Thyroid gland (tissue), 4 donors: Measurements from ENCODE around the gene PKP3. TPM values are rescaled to one million over a fixed set of nuclear protein-coding genes. Genes with fewer than 3 reads are reported as not detected.
"Not testable (repeated sequence)": the region's sequence is repeated elsewhere in the genome, so short reads cannot be mapped to it uniquely, and the experiment has no call there.

ENCODE experiments used
- DNase-seq, 2 donors: peaks; one replicate each; pipeline ENCODE4 v3.0.0-alpha.2; 2019
- H3K27ac ChIP-seq, 3 donors: fragments of 200-600 bp; sonication (generic); 1 replicate in 2 of 3; 2 replicates in 1 of 3; pipeline ENCODE4 v1.5.1; 2016 to 2019; ENCODE audit warnings: mild to moderate bottlenecking in 1 of 3, moderate library complexity in 1 of 3
- H3K27me3 ChIP-seq: fragments of 200-600 bp; sonication (generic); one replicate; pipeline ENCODE4 v1.5.1; 2019
- H3K36me3 ChIP-seq, 2 donors: fragments of 200-600 bp; sonication (generic); one replicate each; pipeline ENCODE4 v1.5.1; 2016 to 2019
- H3K4me1 ChIP-seq, 2 donors: fragments of 200-600 bp; sonication (generic); one replicate each; pipeline ENCODE4 v1.5.1; 2017 to 2019
- H3K4me3 ChIP-seq, 3 donors: fragments of 200-600 bp; sonication (generic); replicated peaks in 1 of 3; 1 replicate in 2 of 3; 2 replicates in 1 of 3; pipeline ENCODE4 v1.5.1; 2016; ENCODE audit warnings: mild to moderate bottlenecking in 1 of 3
- H3K9me3 ChIP-seq: fragments of 200-600 bp; sonication (generic); one replicate; pipeline ENCODE4 v1.5.1; 2017
- POLR2A ChIP-seq, 2 donors: fragments of 450-650 bp; IDR thresholded peaks; one replicate each; pipeline ENCODE4 v1.6.1; 2017; ENCODE audit warnings: antibody characterized with exemption in 2 of 2, mild to moderate bottlenecking in 2 of 2, moderate library complexity in 1 of 2
- WGBS, 2 donors: methylation state at CpG; one replicate each; pipeline ENCODE4 v1.1.5; 2017; 5-methylcytosine and 5-hydroxymethylcytosine counted together
- intact Hi-C: fragments of 100-400 bp; cut with DNase I; formaldehyde crosslinking; loops from one replicate; pipeline ENCODE4 v1.15.1; 2023
- total RNA-seq, 4 donors: library from RNA; depleted of rRNA; stranded (reverse); fragments of >200 nt; gene quantifications; one replicate each; pipeline ENCODE4 v1.2.3, GENCODE V29; 2016
- TF ChIP-seq, protein P1 (sequence below), 6 experiments: fragments of 200-600 bp in 3 of 6; fragments of 450-650 bp in 3 of 6; sonication (generic) in 3 of 6; IDR thresholded peaks; one replicate each; pipeline ENCODE4 v1.5.1; 2016 to 2019; ENCODE audit warnings: antibody characterized with exemption in 6 of 6, mild to moderate bottlenecking in 2 of 6, inconsistent platforms in 1 of 6, moderate library complexity in 1 of 6

The PKP3 gene, protein sequence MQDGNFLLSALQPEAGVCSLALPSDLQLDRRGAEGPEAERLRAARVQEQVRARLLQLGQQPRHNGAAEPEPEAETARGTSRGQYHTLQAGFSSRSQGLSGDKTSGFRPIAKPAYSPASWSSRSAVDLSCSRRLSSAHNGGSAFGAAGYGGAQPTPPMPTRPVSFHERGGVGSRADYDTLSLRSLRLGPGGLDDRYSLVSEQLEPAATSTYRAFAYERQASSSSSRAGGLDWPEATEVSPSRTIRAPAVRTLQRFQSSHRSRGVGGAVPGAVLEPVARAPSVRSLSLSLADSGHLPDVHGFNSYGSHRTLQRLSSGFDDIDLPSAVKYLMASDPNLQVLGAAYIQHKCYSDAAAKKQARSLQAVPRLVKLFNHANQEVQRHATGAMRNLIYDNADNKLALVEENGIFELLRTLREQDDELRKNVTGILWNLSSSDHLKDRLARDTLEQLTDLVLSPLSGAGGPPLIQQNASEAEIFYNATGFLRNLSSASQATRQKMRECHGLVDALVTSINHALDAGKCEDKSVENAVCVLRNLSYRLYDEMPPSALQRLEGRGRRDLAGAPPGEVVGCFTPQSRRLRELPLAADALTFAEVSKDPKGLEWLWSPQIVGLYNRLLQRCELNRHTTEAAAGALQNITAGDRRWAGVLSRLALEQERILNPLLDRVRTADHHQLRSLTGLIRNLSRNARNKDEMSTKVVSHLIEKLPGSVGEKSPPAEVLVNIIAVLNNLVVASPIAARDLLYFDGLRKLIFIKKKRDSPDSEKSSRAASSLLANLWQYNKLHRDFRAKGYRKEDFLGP
- total RNA-seq: 10 to 100 TPM; 30.4 to 58.4 (median 46.9) TPM

DNA sequence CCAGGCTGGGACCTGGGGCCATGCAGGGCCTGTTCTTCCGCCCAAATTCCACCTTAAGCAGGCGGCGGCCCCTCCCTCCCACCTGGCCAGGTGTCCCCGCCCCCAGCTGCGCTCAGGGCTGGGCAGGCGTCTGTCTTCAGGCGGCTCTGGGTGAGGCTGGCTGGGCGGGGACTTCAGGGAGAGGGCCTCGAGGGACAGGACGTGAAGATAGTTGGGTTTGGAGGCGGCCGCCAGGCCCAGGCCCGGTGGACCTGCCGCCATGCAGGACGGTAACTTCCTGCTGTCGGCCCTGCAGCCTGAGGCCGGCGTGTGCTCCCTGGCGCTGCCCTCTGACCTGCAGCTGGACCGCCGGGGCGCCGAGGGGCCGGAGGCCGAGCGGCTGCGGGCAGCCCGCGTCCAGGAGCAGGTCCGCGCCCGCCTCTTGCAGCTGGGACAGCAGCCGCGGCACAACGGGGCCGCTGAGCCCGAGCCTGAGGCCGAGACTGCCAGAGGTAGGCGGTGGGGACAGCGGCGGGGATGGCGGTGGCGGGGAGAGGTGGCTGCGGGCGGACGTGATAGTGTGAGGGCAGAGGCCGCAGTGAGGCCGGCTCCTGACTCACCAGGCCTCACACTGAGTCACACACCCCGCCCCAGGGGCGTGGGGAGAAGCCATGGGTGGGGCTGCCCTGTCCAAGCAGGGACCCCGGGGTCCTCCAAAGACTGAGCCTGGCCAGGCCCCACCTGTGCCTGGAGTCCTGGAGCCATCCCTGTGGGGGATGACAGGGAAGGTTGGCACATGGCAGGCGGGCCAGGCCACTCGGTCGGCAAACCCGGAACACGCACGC, at the start of gene PKP3:
PKP3 (plus strand) TSS at position 176 of the 824 bp plus-strand sequence; CDS start at position 260, 84 bp downstream.
- H3K27ac ChIP-seq: peak within 1 kb of the TSS in 2 of 3 donors; percentile 29 to 56
- no peaks in the 10 kb centered on the region for H3K36me3 ChIP-seq
- 32 to 59% methylated on average over 7 to 10 of the region's 57 CpGs for WGBS, 2 donors
- peak within 1 kb of the TSS; percentile 14 to 52 (median 34) for H3K4me3 ChIP-seq
- TF ChIP-seq, protein P1, sequence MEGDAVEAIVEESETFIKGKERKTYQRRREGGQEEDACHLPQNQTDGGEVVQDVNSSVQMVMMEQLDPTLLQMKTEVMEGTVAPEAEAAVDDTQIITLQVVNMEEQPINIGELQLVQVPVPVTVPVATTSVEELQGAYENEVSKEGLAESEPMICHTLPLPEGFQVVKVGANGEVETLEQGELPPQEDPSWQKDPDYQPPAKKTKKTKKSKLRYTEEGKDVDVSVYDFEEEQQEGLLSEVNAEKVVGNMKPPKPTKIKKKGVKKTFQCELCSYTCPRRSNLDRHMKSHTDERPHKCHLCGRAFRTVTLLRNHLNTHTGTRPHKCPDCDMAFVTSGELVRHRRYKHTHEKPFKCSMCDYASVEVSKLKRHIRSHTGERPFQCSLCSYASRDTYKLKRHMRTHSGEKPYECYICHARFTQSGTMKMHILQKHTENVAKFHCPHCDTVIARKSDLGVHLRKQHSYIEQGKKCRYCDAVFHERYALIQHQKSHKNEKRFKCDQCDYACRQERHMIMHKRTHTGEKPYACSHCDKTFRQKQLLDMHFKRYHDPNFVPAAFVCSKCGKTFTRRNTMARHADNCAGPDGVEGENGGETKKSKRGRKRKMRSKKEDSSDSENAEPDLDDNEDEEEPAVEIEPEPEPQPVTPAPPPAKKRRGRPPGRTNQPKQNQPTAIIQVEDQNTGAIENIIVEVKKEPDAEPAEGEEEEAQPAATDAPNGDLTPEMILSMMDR (IDR thresholded peaks at IDR 0.05): no peak
- TF ChIP-seq POLR2A (IDR thresholded peaks at IDR 0.05): peak in 1 of 2 donors; percentile 69
- H3K27me3 ChIP-seq: no peaks in the 10 kb centered on the region
- H3K4me1 ChIP-seq: peaks cover 31 to 34% of the 10 kb centered on the region in 2 donors
- peak; percentile 91 to 92 for DNase-seq
- no peaks in the 10 kb centered on the region for H3K9me3 ChIP-seq
- intact Hi-C loops: no loop called here

GRCh38 chr11:344836-345578, 49.0 kb upstream of the PKP3 start:
- Histone ChIP-seq H3K4me3 (no peak overlapping the region), H3K36me3 (no peaks in the 10 kb centered on the region), H3K9me3 (no peaks in the 10 kb centered on the region), H3K27me3 (no peaks in the 10 kb centered on the region), H3K4me1 (peaks cover 0 to 5% of the 10 kb centered on the region in 2 donors), H3K27ac (no peak overlapping the region)
- intact Hi-C loops: no loop called here
- DNase-seq: no peak
- no peak for TF ChIP-seq POLR2A (IDR thresholded peaks at IDR 0.05)
- TF ChIP-seq, protein P1 (IDR thresholded peaks at IDR 0.05): no peak
- WGBS, 2 donors: 92 to 93% methylated on average over 11 of the region's 11 CpGs

DNA sequence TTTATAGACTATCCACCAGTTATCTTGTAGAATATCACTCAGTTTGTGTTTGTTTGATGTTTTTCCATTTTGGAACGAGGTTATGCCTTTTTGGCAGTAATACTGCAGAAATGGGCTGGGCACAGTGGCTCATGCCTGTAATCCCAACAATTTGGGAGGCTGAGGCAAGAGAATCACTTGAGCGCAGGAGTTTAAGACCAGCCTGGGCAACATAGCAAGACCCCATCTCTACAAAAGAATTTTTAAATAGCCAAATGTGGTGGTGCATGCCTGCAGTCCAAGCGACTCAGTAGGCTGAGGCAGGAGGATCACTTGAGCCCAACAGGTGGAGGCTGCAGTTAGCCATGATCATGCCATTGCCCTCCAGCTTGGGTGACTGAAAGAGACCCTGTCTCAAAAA, 47.5 kb upstream of the PKP3 start:
- 88 to 92% methylated on average over 3 of the region's 3 CpGs for WGBS, 2 donors
- Histone ChIP-seq H3K36me3 (no peaks in the 10 kb centered on the region), H3K27me3 (no peaks in the 10 kb centered on the region), H3K27ac (no peak overlapping the region), H3K4me1 (peaks cover 0 to 5% of the 10 kb centered on the region in 2 donors), H3K9me3 (no peaks in the 10 kb centered on the region), H3K4me3 (no peak overlapping the region)
- TF ChIP-seq, protein P1 (IDR thresholded peaks at IDR 0.05): no peak
- TF ChIP-seq POLR2A (IDR thresholded peaks at IDR 0.05): no peak
- intact Hi-C loops: no loop called here
- DNase-seq: no peak

DNA sequence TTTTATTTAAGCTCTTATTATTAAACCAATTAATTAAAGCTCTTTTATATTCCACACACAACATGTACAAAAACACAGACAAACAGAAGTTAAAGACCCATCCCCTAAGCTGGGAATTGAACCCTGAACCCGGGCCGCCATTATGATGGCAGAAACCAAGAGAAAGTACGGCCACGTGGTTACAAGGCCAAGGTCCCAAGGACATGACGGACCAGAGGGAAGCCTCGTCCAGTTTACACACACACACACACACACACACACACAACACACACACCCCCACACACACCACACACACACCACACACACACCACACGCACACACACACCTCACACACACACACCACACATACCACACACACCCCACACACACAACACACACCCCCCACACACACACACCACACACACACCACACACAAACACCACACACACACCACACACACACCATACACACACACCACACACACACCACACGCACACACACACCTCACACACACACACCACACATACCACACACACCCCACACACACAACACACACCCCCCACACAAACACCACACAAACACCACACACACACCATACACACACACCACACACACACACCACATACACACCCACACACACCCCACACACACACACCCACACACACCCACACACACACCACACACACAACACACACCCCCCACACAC, 44.6 kb upstream of the PKP3 start:
- H3K4me1 ChIP-seq: peaks cover 15 to 25% of the 10 kb centered on the region in 2 donors
- H3K9me3 ChIP-seq, DNase-seq, intact Hi-C loops, H3K27me3 ChIP-seq, H3K4me3 ChIP-seq, H3K36me3 ChIP-seq, H3K27ac ChIP-seq: not testable (repeated sequence)
- 92 to 96% methylated on average over 8 of the region's 8 CpGs for WGBS, 2 donors

DNA sequence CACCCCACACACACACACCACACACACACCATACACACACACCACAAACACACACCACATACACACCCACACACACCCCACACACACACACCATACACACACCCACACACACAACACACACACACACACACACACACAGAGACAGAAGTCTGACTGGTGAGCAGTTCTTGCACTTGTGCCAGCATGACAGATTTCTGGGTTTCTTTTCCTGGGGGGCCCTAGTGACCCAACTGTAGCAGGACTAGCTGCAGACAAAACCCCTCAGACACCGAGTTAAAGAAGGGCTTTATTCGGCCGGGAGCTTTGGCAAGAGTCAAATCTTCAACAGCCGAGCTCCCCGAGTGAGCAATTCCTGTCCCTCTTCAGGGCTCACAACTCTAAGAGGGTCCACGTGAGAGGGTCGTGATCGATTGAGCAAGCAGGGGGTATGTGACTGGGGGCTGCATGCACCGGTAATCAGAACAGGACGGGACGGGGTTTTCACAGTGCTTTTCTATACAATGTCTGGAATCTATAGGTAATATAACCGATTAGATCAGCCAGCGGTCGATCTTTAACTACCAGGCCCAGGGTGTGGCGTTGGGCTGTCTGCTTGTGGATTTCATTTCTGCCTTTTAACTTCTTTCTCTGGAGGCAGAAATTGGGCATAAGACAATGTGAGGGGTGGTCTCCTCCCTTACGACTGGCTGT, 43.8 kb upstream of the PKP3 start:
- H3K27ac ChIP-seq, H3K36me3 ChIP-seq, H3K27me3 ChIP-seq, DNase-seq, H3K4me3 ChIP-seq, H3K9me3 ChIP-seq: not testable (repeated sequence)
- 44 to 58% methylated on average over 13 to 14 of the region's 16 CpGs for WGBS, 2 donors
- peaks cover 17 to 27% of the 10 kb centered on the region in 2 donors for H3K4me1 ChIP-seq
- intact Hi-C loops: loop anchor here (5.0 kb wide), 1 partner anchor 33 kb away; no protein-coding TSS in a partner anchor
